NCI-H345 (cell line): ENCODE measurements around the gene CREBBP.

ENCODE experiments used
- DNase-seq: peaks from one replicate; lab custom pipeline; 2025; lab: John Stamatoyannopoulos, UW

The CREBBP gene

DNA sequence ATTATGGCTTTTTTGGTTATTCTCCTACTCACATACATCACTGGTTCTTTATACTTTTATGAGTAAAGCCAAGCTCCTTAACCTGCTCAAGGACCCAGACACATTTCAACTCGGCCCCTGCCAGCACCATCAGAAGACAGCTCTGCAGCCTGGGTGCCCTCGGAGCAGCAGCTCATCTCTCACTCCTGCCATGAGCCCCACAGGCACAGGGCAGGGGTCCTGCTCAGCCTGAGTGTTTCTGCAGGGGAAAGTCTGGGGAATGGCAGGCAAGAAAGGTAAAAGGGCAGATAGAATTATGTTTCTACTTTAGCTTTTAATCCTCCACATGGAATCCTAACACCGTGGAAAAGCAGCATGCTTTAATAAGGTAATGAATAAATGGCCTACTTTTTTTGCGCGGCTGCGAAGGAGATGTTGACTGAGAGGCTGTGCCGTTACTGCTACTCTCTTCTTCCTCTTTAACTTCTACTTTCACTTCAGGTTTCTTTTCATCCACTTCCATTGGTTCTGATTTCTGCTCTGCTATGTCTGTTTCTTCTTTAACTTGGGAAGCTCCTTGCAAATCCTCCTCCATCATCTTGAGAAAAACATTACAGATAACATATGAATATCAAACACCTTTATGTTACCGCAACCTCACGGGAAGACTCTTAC lies 113.1 kb downstream of the CREBBP start:
- DNase-seq: no peak

DNA sequence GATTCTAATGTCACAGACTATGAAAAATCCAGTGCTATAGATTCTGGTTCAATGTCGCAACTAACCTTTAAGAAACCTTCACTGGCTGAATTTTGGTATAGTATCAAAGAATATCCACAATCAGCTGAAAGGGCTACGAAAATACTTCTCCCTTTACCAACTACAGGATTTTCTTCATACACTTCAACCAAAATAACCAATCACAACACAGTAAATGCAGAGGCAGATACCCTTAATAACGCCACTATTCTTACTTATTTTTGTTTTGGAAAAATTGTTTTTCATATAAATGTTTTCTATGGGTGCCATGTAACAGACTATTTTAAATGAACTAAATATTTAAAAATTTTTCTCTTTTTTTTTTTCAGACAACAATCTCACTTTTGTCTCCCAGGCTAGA lies 114.3 kb downstream of the CREBBP start:
- no peak for DNase-seq

DNA sequence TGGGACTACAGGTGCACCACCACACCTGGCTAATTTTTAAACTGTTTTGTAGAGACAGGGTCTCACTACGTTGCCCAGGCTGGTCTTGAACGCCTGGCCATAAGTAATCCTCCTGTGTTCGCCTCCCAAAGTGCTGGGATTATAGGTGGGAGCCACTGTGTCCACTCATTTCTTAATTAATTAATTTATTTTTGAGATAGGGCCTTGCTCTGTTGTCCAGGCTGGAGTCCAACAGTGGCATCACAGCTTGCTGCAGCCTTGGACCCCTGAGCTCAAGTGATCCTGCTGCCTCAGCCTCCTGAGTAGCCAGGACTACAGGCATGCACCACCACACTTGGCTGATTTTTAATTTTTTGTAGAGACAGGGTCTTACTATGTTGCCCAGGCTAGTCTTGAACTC lies 116.1 kb downstream of the CREBBP start:
- DNase-seq: no peak

DNA sequence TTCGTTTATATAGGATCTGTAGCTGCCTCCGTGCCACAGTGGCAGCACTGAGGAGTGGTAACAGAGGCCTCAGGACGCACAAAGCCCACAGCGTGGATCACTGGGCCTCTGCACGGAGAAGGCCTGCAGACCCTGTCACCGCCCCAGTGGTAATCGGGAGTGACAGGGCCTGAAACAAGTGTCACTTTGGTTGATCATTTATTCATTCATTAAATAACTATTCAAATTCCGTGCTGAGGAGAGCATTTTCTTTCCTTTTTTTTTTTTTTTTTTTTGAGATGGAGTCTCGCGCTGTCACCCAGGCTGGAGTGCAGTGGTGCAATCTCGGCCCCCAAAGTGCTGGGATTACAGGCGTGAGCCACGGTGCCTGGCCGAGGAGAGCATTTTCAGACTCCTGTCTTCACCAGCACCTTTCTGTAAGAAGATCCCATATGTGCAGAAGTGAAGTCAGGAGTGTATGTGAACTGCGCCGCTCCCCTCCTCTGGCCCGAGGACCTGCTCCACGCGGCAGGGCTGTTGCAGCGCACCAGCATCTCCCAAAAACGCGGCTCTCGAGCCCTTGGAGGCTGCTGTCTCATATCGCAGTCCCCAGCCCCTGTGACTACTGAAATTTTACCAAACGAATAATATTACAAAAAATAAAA lies 118.3 kb downstream of the CREBBP start:
- no peak for DNase-seq

DNA sequence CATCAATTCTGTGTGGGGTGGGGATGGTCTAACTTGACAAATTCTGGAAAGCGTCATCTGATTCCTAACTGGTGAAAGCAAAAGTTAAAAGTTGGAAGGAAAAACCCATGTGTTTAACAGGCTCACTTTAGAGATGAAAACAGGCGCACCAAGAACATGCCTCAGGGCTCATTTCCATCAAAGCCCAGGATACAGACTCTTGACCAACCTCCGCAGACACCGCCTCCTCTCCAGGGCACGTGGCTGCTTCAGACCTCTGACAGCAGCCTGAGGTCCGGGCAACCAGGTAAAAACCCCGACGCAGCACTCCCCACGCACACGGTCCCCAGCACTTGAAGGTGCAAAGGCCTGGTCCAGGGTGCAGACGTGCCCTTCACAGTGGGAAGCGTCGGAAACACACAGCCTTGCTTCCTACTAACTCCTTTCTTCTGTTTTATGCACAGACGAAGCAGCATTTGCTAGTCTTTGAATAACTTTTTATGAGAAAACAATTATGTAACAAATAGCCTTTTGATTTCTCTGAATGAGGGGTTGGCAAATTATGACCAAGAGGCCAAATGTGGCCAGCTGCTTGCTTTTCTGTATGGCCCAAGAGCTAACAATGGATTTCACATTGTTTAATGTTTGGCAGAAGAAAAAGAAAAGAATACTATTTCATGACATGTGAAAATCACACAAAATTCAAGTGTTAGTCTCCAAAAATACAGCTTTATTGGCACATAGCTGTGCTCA lies 119.0 kb downstream of the CREBBP start:
- no peak for DNase-seq

DNA sequence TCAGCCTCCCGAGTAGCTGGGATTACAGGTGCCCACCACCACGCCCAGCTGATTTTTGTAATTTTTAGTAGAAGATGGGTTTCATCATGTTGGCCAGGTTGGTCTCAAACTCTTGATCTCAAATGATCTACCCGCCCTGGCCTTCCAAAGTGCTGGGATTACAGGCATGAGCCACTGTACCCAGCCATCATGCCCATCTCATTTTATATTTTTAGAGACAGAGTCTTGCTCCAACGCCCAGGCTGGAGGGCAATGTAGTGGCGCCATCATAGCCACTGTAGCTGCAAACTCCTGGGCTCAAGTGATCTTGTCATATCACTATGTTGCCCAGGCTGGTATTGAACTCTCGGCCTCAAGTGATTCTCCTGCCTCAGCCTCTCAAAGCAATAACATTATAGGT lies 120.0 kb downstream of the CREBBP start:
- DNase-seq: no peak

DNA sequence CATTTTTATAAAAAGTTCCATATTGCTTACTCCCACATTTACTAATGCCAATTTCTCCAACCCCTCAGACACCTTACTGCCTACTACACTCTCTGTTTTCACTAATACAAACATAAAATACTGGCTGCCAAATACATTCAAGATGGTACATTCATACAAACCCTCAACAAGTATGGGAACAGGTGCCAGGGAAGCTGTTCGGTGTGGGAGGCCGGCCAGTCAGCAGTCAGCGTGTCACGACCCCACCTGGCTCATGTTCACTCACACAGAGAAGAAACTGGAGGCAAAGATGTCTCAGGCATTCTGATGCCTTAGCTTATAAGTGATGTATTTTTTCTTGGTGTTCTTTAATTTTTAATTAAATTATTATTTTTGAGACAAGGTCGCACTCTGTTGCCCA lies 120.8 kb downstream of the CREBBP start:
- DNase-seq: no peak

DNA sequence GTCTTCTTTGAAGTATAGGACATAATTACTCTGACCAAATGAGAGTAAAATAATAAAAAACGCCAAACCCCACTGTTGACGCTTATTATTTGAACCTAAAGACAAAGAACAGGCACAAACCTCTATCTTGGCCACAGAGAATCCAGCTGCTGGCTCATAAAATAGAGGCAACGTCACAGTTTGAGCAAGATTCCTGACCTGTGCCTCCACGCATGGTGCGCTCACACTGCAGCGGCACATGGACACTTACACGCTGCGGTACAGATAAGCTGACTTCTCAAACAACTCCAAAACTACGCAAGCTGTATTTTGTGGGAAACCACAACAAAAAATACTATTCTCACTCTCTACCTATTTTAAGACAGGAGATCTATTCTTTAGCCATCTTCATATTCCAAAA lies 124.4 kb downstream of the CREBBP start:
- no peak for DNase-seq

DNA sequence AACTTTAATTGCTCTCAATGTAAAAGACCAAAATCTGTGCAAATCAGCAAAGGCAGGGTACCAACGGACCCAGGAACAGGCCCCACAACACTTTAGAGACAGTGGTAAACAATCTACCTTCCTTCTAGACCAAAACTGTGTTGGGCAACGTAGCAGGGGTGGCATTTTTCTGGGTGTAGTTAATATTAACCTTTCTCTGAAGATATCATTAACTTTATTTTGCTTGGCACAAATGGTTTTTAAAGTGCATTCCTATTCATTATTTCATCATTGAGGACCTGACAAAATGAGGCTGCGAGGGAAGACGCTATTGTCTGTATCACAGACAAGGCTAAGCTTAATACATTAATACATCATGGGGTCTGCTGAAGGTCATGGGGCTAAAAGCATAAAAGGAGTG lies 125.3 kb downstream of the CREBBP start:
- DNase-seq: no peak

DNA sequence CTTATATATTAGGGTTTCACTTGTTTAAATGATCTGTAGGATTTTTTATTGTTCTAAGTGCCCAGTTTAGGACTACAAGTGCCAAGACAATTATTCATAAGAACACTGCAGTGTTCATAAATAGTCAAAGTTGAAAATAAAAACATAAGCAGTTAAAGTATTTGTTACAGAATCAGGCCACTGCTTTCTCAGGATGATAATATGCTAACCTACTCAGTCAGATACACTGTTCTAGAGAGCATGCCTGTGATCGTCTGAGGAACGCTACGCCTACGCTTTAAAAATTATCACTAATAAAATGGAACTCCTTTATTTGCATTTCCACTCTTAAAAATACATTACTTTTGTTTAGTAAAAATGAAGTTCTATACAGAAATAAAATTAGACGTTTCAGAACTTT lies 125.7 kb downstream of the CREBBP start:
- no peak for DNase-seq

DNA sequence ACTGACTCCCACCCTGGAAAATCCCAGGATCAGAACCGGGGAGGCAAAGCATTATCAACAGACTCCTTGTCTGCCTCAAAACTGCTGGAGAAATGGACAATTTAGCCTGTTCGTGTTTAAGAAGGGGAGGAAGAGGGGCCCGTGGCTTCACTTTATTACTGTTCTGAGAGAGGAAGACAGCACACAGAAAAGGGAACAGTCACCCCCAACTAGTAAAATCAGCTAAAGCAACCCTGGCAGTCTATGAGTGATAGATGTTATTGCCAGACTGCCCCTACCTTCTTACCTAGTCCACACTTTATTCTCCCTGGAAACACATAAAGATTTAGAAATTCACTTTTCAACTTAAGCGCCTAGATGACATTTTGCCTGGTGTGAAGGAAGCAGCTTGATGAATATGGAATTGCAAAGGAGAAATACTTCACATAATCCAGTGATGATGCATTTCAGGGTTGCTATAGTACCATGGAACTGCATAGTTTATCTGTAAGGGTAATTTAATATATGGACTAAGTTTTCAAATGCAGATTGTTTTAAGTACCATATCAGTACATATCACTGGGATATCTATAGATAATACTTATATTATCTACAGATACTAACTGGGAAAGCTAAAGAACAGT lies 126.3 kb downstream of the CREBBP start:
- no peak for DNase-seq

DNA sequence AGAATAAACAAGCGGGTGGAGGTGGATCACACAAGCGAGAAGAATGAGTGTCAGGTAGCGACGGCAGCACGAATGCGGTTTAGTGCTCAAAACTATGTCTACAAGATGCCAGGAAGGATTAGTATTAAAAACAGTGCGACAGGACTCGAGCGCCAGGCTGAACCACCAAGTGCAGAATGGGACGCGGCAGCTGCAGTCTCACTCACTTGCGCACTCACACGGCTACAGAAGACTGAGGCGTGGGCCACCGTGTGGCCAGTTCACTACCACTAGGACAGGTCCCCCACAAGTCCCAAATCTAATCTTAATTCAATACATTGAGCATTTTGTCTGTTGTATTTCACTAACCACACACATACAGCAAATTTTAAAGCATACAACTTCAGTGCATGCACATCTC lies 127.5 kb downstream of the CREBBP start:
- DNase-seq: no peak

DNA sequence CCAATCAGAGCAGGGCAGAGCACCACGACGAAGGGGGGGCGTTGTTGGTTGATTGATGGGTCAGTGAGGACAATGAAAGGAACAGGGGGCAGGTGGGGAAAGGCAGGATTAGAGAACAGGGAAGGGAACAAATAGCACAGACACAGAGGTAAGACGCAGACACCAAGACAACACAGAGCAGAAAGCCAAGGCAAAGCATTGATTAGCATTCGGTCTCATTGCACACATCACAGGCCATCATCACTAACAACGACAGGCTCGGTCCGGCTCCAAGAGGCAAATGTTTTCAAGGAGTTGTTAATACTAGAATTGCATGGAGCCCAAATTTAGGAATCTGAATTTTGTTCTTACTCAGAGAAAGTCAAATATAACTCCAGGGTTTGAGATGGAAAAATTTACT lies 128.6 kb downstream of the CREBBP start:
- DNase-seq: no peak

DNA sequence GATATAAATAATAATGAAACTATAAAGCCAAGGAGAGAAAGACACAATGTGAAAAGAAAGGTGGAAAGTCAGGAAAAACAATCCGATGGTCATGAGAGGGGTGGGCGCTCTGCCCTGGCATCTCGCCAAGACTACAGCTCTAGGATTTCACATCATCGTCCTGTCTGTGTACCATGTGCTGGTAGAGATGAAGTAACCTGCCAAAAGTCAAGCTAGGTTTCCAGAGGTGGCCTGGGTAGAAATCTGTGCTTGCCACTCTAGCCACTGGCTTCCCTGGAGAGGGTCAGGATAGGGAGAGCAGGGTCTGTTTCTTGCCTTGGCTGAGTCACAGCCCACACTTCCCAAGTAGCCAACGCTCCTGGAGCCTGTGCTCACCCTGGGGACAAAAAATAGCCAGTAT lies 132.2 kb downstream of the CREBBP start:
- no peak for DNase-seq

DNA sequence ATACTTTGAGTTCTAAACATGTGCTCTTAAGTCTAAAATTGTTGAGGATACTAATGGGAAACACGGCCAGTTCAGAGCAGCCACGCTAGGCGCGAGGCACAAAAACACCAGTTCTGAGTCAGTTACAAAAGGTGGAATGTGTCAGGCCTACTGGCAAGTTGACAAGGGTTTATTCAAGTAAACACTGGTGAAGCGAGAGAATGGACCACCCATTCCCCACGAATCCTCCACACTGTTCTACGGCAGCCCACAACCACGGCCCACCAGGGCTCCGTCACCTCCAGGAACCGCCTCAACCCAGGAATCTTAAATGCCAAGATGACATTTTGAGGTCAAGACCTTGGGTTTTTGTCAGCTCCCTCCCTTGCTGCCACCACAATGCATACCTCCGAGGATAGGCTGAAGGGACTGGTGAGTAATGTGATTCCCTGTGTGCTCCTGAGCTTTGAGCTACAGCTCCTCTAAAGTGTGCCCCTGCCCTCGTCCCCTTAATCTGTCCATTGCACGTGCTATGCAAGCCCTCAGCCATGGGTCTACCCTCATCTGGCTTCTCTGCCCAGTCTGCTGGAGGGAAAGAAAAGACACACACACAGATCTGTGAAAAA lies 134.7 kb downstream of the CREBBP start:
- DNase-seq: no peak

DNA sequence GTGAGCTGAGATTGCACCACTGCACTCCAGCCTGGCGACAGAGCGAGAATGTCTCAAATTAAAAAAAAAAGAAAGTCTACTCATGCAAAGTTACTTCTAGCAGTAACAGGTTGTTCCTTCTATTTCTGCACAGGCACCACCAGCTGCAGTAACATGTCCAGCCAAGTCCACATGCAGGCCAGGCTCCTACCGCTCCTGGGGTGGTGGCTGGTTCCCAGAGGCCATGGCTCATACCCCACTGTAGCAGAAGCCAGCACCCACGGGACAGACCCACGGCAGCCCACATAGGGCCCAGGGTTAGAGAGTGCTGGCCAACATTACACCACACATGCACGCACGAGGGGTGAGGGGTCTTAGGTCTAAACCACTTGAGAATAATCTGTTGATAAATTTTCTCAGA lies 136.5 kb downstream of the CREBBP start:
- no peak for DNase-seq

DNA sequence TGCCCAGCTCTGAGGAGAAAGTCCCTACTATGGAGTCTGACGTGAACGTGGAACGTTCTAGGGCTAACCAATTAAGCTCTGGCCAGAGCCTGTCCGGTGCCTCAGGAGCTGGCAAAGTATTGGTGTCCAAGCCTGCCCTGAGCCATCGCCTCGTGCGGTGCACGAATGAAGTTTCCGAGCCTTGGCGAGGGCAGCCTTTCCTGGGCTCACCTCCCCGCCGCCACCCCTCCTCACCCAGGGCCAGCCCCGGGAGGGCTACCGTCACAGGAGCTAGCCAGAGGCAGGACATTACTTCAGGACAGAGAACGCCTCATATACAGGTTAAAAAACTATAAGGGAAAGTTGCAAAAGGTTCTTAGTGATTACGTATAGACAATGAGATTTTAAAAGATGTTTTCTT lies 139.6 kb downstream of the CREBBP start:
- DNase-seq: no peak

DNA sequence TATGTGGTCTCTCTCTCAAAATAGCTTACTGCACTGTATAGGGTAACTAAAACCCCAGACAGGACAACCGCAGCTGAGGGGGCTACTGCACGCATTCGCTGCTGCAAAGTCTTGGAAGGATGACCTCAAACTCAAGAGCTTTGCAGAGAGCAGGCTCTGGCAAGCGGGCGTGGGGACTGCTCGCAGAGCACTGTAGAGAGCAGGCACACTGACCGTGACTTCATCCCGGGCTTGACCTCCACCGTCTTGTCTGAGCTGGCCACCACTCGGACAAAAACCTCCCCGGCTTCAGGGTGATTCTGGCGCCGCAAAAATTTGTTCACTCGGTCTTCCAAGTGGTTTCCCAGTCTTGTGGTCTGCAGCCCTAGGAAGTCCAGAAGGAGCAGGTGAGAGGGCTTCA lies 140.3 kb downstream of the CREBBP start:
- no peak for DNase-seq

DNA sequence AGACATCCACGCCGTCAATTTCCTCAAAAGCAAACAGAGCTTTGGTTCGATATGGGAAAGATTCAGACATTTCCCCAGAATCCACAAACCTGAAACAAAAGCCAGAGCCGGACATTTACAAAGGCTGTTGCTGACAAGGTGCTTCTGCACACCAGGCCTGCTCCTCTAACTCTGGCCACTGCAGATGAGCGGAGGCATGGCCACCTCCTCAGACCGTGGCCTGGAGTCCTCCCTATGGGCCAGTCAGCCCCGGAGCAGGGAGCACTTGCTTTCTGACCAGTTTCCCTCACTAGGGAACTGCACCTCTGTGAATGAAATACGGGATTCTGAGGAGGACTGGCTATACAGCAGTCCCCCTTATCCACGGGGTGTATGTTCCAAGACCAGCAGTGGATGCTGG lies 140.9 kb downstream of the CREBBP start:
- DNase-seq: no peak

DNA sequence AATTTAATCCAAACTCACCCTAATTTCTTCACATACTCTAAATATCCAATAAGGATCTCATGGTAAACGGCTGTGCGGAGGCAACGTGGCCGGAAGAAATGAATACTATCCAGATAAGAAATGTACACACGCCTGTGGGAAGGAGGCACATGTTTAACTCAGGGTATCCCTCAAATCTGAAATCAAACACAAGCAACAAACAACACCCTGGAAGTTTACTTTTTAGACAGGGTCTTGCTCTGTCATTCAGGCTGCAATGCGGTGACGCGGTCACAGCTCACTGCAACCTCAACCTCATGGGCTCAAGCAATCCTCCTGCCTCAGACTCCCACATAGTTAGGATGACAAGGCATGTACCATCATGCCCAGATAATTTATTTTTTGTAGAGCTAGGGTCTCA lies 142.0 kb downstream of the CREBBP start:
- DNase-seq: no peak

DNA sequence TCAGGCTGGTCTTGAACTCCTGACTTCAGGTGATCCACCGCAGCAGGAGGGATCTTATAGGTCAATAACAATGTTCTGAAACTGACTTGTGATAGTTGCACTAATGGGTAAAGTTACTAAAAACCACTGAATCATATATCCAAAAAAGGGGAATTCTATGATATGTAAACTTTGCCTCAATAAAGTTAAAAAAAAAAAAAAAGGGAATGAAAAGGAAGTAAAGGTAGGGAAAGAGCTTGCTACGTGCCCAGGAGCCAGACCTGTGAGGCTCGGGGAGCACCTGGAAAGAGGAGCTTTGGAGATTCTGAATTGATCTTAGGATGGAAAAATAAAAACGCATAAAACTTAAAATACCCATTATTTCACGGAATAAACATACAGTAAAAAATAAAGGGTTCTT lies 142.4 kb downstream of the CREBBP start:
- no peak for DNase-seq

DNA sequence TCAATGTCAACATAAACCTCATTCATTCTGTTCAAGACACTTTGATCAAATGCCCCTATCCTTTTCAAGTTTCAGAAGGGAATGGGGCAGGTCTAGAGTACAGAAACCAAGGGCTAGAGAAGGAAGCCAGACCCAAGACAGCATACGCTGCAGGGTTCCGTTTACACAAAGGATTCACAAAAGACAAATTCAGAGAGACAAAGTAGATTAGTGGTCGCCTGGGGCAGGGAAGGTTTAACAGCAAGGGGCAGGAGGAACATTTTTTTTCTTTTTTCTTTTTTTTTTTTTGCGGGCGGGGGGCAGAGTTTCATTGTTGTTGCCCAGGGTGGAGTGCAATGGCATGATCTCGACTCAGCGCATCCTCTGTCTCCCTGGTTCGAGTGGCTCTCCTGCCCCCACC lies 143.3 kb downstream of the CREBBP start:
- DNase-seq: no peak

DNA sequence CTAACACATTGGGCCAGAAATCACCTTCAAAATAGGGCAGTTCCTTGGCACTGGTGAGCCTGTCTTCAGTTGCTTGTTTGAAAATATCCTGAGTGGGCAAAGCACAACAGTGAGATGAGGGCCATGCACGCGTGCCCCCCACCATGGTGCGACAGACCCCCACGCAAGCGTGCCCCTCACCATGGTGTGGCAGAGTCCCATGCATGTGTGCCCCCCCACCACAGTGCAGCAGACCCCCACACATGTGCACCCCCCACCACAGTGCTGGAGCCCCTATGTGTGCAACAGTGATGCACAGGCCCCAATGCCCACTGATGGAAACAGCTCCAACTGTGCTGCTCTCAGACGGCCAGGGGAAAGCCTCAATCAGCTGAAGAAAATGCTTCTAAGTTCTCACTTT lies 144.4 kb downstream of the CREBBP start:
- DNase-seq: no peak
